NCI-H2171 (cell line): ENCODE measurements around the gene EPGN.
"Not testable (repeated sequence)": the region's sequence is repeated elsewhere in the genome, so short reads cannot be mapped to it uniquely, and the experiment has no call there.

Experiments used
- DNase-seq: peaks from one replicate; lab custom pipeline; 2025; lab: John Stamatoyannopoulos, UW

EPGN gene

GRCh38 chr4:74340421-74340820, 32.2 kb downstream of the EPGN start:
- not testable (repeated sequence) for DNase-seq

DNA sequence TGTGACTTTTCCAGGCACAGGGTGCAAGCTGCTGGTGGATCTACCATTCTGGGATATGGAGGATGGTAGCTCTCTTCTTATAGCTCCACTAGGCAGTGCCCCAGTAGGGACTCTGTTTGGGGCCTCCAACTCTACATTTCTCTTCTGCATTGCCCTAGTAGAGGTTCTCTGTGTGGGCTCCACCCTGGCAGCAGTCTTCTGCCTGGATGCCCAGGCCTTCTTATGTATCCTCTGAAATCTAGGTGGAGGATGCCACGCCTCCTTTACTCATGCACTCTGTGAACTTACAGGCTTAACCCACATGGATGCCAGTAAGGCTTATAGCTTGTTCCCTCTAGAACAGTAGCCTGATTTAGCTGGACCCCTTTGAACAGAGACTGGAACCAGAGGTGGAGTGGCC, 35.8 kb downstream of the EPGN start:
- DNase-seq: no peak

DNA sequence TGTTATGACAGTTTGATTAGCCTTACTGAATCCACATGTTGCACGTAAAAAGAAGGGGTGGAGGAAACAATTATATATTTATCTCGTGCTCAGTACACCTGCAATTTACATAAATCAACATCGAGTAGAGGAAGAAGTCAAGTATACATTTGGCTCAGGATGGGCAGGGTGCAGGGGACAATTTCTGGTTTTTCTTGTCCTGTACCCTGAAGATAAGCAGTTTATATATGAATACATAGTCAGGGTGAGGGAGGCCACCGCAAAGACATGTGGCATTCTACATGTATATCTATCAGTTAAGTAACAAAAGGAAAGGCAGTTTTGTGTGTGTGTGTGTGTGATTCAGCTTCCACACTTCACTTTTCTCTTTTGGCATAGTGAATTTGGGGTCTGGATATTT, 45.6 kb downstream of the EPGN start:
- no peak for DNase-seq

GRCh38 chr4:74357965-74358364, 49.7 kb downstream of the EPGN start:
- no peak for DNase-seq

DNA sequence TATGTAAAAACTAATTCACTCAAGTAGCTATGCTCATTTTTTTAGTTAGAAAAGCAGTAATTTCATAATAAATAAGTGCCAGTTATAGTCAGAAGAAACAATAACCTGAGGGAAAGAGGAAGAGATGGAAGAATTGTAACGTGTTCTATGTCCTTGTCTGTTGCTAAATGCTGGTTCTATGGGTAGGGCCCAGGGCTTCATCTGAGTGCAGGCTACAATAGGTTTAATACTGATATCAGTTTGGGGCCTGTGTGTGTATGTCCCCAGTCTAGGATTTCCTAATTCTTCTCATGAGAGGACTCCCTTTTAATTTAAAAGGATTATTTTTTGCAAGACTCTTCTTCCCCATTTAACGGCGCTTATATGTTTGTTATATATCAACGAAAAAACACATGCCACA, 53.4 kb downstream of the EPGN start:
- no peak for DNase-seq

DNA sequence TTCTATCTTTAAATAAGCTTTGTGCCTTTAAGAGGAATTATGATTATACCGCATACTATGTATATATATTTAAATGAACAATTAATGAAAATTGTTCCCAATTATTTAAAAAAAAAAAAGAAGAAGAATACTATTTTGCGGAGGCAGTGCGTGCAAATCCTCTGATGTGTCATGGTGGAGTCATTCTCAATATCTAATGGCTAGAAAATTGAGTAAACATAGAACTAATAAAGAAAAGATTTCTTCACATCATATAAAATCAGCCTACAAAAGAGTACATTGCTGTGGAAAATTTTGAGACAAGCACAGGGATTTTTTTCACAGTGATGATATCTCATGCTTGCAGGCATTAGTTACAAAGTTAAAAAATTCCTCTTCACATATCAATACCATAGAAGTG, 54.1 kb downstream of the EPGN start:
- DNase-seq: no peak

- no peak for DNase-seq
Measured at GRCh38 chr4:74364256-74364651, 56.0 kb downstream of the EPGN start.

GRCh38 chr4:74364652-74365491, 56.6 kb downstream of the EPGN start, which contains the start of gene EREG:
EREG (plus strand) TSS chr4:74365145; CDS start chr4:74365309, 164 bp downstream.
- no peak for DNase-seq

GRCh38 chr4:74365761-74366160, 57.5 kb downstream of the EPGN start:
- DNase-seq: no peak
